GM08714 (cell line): Measurements from ENCODE around the gene ALK.

Experiments
- H3K4me3 ChIP-seq: fragments of 200-500 bp; sonication (Bioruptor generic); 2 replicates; pipeline ENCODE4 v1.5.1; 2014; ENCODE audit warnings: mild to moderate bottlenecking, low read length, inconsistent platforms
- ZNF274 ChIP-seq: IDR thresholded peaks from 2 replicates; pipeline ENCODE4 v1.6.1; 2012; ENCODE audit warnings: mild to moderate bottlenecking, low read depth, low read length

Gene ALK

DNA sequence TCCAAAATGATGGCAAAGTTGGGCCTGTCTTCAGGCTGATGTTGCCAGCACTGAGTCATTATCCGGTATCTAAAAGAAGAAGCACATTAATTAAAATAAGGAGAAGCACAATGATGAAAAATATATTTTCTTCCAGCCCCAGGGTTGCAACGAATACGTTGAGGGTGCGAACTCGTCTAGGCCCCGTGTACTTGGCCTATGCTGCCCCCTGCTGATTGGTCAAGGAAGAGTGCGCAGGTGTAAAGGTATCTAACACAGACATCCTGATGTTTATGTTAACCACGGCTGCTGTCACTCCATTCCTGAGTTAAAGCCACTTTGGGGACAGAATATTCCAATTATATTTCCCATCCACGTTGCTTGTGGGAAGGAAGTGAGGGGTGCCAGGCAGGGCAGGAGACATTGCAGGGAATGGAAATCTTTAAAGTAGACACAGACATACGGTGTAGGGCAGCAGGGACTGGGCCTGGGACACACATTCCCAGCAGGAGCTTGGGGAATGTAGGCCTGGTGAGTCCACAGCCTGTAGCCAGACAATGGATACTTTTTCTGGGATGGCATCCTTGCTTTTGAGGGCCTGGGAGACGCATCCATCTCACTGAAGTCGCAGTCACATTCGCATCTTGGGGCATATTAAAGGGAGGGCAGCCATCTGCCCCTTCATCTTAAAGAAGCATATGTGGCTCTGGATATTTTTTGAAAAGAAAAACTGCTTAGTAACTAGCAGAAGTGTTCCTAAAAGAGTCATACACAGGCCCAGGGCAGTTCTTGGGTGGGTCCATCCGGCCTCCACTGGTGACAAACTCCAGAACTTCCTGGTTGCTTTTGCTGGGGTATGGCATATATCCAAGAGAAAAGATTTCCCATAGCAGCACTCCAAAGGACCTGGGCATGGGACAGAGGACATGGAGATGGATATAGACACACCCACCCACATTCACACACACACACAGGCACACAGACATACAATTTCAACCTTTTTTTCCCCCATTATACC lies 724.3 kb downstream of the ALK start:
- TF ChIP-seq ZNF274: no peak

GRCh38 chr2:29195796-29196195 lies 725.6 kb downstream of the ALK start:
- no peak overlapping the region for H3K4me3 ChIP-seq
- no peak for TF ChIP-seq ZNF274

More for the DNA sequence above, 724.3 kb downstream of the ALK start:
- no peak overlapping the region for H3K4me3 ChIP-seq

DNA sequence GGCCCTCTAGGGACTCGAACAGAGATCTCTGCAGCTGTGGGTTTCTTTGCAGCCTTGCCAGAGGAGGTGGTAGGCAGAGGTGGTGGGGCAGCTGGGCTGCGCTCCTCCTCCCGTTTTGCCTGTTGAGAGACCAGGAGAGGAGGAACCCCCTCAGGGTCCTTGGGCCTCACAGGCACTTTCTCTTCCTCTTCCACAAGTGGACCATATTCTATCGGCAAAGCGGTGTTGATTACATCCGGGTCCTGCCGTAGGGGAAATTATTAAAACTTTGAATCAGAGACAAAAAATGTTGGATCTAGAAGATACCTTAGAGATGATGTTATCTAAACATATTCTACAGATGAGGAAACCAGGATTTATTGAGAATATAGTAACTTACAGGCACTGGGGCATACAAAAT lies 727.7 kb downstream of the ALK start:
- H3K4me3 ChIP-seq: no peak overlapping the region
- TF ChIP-seq ZNF274: no peak

GRCh38 chr2:29193111-29193510 lies 728.3 kb downstream of the ALK start:
- no peak for TF ChIP-seq ZNF274
- H3K4me3 ChIP-seq: no peak overlapping the region

- H3K4me3 ChIP-seq: no peak overlapping the region
- TF ChIP-seq ZNF274: no peak
Measured at GRCh38 chr2:29192526-29192925, 728.9 kb downstream of the ALK start.

DNA sequence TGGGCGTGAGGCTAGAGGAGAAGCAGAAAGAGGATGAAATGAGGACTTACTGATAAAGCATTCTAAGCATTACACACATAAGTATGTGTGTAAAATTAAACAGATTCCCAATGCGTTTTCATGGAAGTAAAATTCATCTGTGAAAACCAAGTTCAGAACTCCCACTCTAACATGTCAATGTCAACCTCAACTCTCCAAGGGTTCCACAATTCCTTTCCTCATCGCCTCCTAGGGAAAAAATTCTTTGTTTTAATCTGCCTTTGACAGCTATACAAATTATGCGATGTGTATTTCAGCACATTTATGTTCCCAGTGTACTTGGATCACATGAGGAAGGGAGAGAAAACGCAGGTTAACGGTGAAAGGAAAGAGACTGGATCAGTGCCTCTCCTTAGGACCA lies 729.6 kb downstream of the ALK start:
- TF ChIP-seq ZNF274: no peak
- H3K4me3 ChIP-seq: no peak overlapping the region

DNA sequence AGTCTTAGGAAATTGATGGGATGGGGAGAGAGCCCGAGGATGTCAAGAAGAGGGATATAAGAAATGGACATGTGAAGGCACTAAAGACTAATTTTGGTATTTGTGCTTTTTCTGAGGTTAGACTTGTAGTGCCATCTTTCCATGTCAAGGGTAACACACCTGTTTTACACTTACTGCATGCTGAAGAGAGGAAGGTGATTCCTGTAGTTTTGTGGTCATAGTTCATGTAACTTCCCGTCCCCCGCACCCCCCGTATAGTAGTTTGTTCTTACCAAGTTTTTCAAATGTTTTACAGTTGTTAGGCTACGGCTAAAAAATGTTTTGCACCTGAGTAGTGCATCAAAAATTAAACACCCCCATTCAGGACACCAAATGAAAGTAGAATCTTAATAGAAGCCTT lies 732.3 kb downstream of the ALK start:
- no peak for TF ChIP-seq ZNF274
- no peak overlapping the region for H3K4me3 ChIP-seq

DNA sequence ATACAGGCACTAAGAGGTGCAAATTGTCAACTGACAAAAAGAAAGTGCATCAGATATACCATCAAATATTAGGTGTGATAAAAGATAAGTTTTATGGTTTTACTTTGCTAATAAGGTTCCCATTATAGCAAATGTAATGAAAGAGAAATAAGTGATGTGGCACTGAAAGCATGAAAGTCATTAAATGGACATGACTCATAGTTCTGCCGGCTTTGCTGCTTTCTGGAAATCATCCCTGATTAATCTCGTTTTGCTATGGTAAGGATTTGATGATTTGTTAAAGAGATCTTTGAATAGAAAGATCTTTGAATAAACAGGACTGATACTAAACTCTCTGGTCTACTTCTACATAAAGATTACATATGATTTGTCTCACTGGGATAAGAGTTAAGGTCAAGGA lies 733.5 kb downstream of the ALK start:
- no peak overlapping the region for H3K4me3 ChIP-seq
- no peak for TF ChIP-seq ZNF274

DNA sequence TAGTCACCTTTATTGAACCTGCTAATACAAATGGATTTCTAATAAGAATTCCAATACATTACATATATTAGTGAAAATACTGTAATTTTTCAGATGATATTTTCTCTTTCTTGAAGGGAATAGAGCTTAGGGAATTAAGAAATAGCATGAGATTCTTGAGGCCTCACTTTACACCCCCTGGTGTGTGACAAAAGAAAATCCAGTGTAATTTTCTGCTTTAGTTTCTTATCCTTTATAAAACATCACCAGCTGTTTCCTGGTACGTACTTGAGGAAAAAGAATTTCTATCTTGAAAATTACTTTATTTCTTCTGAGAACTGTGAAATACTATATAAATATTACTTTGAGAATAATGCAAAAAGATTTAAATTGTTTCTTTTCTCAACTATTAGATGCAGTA lies 734.6 kb downstream of the ALK start:
- no peak overlapping the region for H3K4me3 ChIP-seq
- TF ChIP-seq ZNF274: no peak

DNA sequence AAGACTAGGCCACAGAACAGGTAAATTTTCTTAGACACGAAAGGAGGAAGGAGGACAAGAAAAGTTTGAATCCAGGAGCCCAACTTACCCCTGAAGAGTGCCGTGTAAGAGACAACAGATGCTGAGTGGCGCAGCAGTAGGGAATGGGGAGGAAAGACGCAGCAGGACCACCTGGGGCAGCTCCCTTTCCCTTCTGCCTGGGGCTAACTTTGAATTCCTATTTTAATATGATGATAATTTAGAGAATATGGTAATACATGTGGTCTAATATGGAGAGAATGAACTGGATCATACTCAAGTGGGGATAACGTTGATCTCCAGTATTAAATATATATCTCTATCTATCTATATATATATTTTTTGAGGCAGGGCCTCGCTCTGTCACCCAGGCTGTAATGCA lies 736.9 kb downstream of the ALK start:
- H3K4me3 ChIP-seq: no peak overlapping the region
- TF ChIP-seq ZNF274: no peak

DNA sequence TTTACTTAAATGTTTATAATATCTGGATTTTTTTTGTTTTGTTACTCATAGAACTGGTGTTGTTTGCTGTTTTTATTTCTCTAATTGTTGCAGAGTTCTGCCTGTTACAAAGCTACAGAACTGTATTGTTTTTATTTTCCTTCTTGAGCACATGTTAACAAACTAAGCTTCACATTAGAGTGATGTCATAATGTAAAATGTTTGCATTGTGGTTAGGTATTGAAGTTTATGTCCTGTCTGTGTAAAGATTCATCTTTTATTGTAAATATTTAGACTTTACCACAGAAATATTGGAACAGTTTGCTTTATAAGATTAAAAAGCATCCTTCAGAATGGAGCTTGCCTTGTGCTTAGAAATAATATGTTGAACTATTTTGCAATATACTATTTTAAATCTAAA lies 738.5 kb downstream of the ALK start:
- no peak for TF ChIP-seq ZNF274
- no peak overlapping the region for H3K4me3 ChIP-seq

DNA sequence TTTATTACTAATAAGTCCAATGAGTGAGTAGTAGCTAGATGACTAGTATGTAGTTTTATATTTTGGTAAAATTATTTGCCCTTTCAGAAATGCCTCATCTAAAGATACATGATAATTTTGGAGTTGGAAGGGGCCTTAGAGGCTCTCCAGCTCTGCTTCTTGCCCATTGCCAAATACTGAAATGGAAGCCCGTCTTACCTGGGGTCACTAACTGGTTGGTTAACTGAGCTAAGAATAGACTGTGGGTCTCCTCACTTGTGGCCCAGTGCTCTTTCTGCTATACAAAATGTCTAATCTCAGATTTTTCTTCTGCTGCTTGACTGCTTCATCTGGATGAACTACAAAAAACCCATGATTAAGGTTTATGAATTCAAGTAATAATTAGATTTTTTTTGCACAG lies 739.1 kb downstream of the ALK start:
- H3K4me3 ChIP-seq: no peak overlapping the region
- no peak for TF ChIP-seq ZNF274

DNA sequence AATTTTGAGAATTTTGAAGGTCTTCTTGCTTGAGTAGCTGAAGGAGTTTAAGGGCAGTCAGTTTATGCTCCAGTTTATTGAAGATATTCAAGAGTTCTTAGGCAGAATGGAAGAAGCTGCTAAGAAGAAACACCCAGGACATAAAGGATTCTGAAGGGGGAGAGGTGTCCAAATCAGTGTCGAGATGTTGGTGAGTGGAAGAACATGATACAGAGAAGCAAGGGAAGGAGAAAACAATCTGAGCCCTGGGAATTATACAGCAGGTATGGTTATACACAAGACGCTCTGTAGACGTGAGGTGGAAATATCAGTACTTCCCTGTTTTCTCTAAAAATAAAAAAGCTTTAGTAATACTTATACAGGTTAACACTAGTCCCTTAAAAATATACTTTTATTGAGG lies 746.0 kb downstream of the ALK start:
- TF ChIP-seq ZNF274: no peak
- no peak overlapping the region for H3K4me3 ChIP-seq

GRCh38 chr2:29174937-29175336 lies 746.4 kb downstream of the ALK start:
- no peak for TF ChIP-seq ZNF274

GRCh38 chr2:29166242-29167039 lies 754.9 kb downstream of the ALK start:
- TF ChIP-seq ZNF274: no peak
- no peak overlapping the region for H3K4me3 ChIP-seq

More at GRCh38 chr2:29174937-29175336, 746.4 kb downstream of the ALK start:
- no peak overlapping the region for H3K4me3 ChIP-seq
